ENCODE measurements around the gene NCAPD3. TPM values are rescaled to one million over a fixed set of nuclear protein-coding genes. Genes with fewer than 3 reads are reported as not detected.

Gene NCAPD3
- total and polyA plus RNA-seq, 4 donors: 14.1 to 35.4 (median 24.2) TPM

GRCh38 chr11:134236834-134237556 is 13.2 kb upstream of the NCAPD3 start:
- H3K9me3 ChIP-seq (ENCODE audit: control insufficient read depth in 4 of 4, low read length in 3 of 4): no peaks in the 10 kb centered on the region
- no peak overlapping the region for H3K27ac ChIP-seq (ENCODE audit: low read depth in 1 of 2, low read length in 2 of 2)
- DNase-seq (ENCODE audit: low spot score): no peak
- H3K4me3 ChIP-seq (ENCODE audit: low read depth in 1 of 3, low read length in 3 of 3): no peak overlapping the region
- TF ChIP-seq HNF4A (conservative IDR thresholded peaks at IDR 0.05) (no peak), TAF1 (conservative IDR thresholded peaks at IDR 0.05) (no peak), GABPA (IDR thresholded peaks at IDR 0.05 in 1 of 2, conservative IDR thresholded peaks at IDR 0.05 in 1 of 2) (no peak), YY1 (IDR thresholded peaks at IDR 0.05) (no peak), JUND (IDR thresholded peaks at IDR 0.05) (no peak), RAD21 (IDR thresholded peaks at IDR 0.05) (no peak), NR2F2 (IDR thresholded peaks at IDR 0.05) (no peak), HNF4G (IDR thresholded peaks at IDR 0.05) (no peak), FOXA1 (IDR thresholded peaks at IDR 0.05) (no peak), FOXA2 (IDR thresholded peaks at IDR 0.05) (no peak), ZBTB33 (IDR thresholded peaks at IDR 0.05) (no peak), REST (IDR thresholded peaks at IDR 0.05) (no peak), SP1 (IDR thresholded peaks at IDR 0.05) (no peak), ATF3 (IDR thresholded peaks at IDR 0.05) (no peak)
- TF ChIP-seq, protein P1, sequence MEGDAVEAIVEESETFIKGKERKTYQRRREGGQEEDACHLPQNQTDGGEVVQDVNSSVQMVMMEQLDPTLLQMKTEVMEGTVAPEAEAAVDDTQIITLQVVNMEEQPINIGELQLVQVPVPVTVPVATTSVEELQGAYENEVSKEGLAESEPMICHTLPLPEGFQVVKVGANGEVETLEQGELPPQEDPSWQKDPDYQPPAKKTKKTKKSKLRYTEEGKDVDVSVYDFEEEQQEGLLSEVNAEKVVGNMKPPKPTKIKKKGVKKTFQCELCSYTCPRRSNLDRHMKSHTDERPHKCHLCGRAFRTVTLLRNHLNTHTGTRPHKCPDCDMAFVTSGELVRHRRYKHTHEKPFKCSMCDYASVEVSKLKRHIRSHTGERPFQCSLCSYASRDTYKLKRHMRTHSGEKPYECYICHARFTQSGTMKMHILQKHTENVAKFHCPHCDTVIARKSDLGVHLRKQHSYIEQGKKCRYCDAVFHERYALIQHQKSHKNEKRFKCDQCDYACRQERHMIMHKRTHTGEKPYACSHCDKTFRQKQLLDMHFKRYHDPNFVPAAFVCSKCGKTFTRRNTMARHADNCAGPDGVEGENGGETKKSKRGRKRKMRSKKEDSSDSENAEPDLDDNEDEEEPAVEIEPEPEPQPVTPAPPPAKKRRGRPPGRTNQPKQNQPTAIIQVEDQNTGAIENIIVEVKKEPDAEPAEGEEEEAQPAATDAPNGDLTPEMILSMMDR (IDR thresholded peaks at IDR 0.05; ENCODE audit: low read depth, low read length, missing input control): no peak
- H3K4me1 ChIP-seq (ENCODE audit: control insufficient read depth in 4 of 4, insufficient read depth in 4 of 4, low read length in 3 of 4): peaks cover 12 to 22% (median 19%) of the 10 kb centered on the region in 4 donors
- H3K9ac ChIP-seq (ENCODE audit: low read depth in 1 of 2, low read length in 2 of 2): no peak overlapping the region
- H3K27me3 ChIP-seq (ENCODE audit: control insufficient read depth in 4 of 4, insufficient read depth in 4 of 4, low read length in 3 of 4): no peaks in the 10 kb centered on the region
- 93% methylated on average over 7 of the region's 7 CpGs for WGBS
- H3K36me3 ChIP-seq (ENCODE audit: control insufficient read depth in 4 of 4, insufficient read depth in 3 of 4, low read depth in 1 of 4, low read length in 3 of 4): peaks cover 0 to 28% (median 4%) of the 10 kb centered on the region in 4 donors

DNA sequence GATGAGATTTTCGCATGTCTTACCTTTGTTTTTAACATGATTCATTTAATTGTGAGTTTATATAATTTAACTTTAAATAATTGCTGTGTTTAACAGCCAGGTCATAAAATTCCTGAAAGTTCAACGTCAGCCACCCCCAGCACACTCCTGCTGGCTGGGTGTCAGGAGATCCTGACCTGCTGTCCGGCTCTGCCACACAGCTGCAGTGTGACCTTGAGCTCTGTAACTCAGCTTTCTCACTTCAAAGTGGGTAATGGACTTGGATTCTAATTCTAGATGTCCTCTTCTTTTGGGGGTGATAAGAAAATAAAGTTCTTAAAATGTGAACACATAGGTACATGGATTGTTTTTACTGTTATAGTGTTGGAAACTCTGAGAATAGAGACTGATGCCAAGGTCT is 11.6 kb upstream of the NCAPD3 start:
- peaks cover 12 to 33% (median 26%) of the 10 kb centered on the region in 4 donors for H3K4me1 ChIP-seq (ENCODE audit: control insufficient read depth in 4 of 4, insufficient read depth in 4 of 4, low read length in 3 of 4)
- H3K27me3 ChIP-seq (ENCODE audit: control insufficient read depth in 4 of 4, insufficient read depth in 4 of 4, low read length in 3 of 4): no peaks in the 10 kb centered on the region
- no peak overlapping the region for H3K4me3 ChIP-seq (ENCODE audit: low read depth in 1 of 3, low read length in 3 of 3)
- no peaks in the 10 kb centered on the region for H3K9me3 ChIP-seq (ENCODE audit: control insufficient read depth in 4 of 4, low read length in 3 of 4)
- peak overlapping the region; percentile 28 to 35 for H3K27ac ChIP-seq (ENCODE audit: low read depth in 1 of 2, low read length in 2 of 2)
- H3K9ac ChIP-seq (ENCODE audit: low read depth in 1 of 2, low read length in 2 of 2): peak overlapping the region in 1 of 2 donors; percentile 39
- no peak for DNase-seq (ENCODE audit: low spot score)
- H3K36me3 ChIP-seq (ENCODE audit: control insufficient read depth in 4 of 4, insufficient read depth in 3 of 4, low read depth in 1 of 4, low read length in 3 of 4): peaks cover 0 to 19% (median 4%) of the 10 kb centered on the region in 4 donors
- WGBS: 50% methylated on average over 3 of the region's 3 CpGs
- TF ChIP-seq HNF4A (conservative IDR thresholded peaks at IDR 0.05) (peak; percentile 88 to 93), FOXA2 (IDR thresholded peaks at IDR 0.05) (no peak), TAF1 (conservative IDR thresholded peaks at IDR 0.05) (no peak), ATF3 (IDR thresholded peaks at IDR 0.05) (no peak), REST (IDR thresholded peaks at IDR 0.05) (peak; percentile 41), SP1 (IDR thresholded peaks at IDR 0.05) (peak; percentile 50), RXRA (IDR thresholded peaks at IDR 0.05) (peak; percentile 61 to 84)
- TF ChIP-seq, protein P1 (IDR thresholded peaks at IDR 0.05; ENCODE audit: low read depth, low read length, missing input control): no peak

Measured in liver (tissue), 9 donors.